Esophagus muscularis mucosa (tissue), 3 donors: ENCODE results near the gene MRPL47.

Experiments used
- POLR2A ChIP-seq: fragments of 450-650 bp; IDR thresholded peaks from one replicate; pipeline ENCODE4 v1.6.1; 2017; ENCODE audit warnings: antibody characterized with exemption, moderate library complexity, mild to moderate bottlenecking, low read depth
- TF ChIP-seq, protein P1 (sequence below), 3 experiments: fragments of 200-600 bp in 2 of 3; fragments of 450-650 bp in 1 of 3; sonication (generic) in 2 of 3; IDR thresholded peaks; one replicate each; pipeline ENCODE4 v1.5.1; 2017 to 2019; ENCODE audit warnings: antibody characterized with exemption in 3 of 3, mild to moderate bottlenecking in 2 of 3, moderate library complexity in 1 of 3

DNA sequence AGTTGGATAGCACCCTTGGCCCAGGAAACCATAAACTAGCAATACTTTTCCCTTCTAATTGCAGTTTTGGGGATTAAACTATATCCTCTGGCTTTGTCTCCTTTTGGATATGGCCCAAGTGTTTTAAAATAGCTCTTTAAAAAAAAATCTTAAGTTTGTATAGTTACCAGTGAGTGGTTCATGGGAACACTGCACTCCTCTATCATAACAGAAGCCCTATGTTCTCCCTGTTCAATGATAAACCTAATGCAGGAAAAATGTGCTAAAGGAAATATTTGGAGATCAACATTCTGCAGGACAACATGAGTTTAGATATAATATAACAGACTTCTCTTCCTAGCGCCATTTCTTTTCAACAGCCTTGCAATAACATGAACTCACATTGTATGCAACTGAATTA lies 13.1 kb downstream of the MRPL47 start:
- TF ChIP-seq, protein P1, sequence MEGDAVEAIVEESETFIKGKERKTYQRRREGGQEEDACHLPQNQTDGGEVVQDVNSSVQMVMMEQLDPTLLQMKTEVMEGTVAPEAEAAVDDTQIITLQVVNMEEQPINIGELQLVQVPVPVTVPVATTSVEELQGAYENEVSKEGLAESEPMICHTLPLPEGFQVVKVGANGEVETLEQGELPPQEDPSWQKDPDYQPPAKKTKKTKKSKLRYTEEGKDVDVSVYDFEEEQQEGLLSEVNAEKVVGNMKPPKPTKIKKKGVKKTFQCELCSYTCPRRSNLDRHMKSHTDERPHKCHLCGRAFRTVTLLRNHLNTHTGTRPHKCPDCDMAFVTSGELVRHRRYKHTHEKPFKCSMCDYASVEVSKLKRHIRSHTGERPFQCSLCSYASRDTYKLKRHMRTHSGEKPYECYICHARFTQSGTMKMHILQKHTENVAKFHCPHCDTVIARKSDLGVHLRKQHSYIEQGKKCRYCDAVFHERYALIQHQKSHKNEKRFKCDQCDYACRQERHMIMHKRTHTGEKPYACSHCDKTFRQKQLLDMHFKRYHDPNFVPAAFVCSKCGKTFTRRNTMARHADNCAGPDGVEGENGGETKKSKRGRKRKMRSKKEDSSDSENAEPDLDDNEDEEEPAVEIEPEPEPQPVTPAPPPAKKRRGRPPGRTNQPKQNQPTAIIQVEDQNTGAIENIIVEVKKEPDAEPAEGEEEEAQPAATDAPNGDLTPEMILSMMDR (IDR thresholded peaks at IDR 0.05), result no peak
- TF ChIP-seq POLR2A, result no peak
